Kidney glomerular epithelial cell (primary cell): ENCODE data around the gene LRRC15.

Source experiments
- DNase-seq: peaks from one replicate; lab custom pipeline; 2025; lab: John Stamatoyannopoulos, UW

The LRRC15 gene

DNA sequence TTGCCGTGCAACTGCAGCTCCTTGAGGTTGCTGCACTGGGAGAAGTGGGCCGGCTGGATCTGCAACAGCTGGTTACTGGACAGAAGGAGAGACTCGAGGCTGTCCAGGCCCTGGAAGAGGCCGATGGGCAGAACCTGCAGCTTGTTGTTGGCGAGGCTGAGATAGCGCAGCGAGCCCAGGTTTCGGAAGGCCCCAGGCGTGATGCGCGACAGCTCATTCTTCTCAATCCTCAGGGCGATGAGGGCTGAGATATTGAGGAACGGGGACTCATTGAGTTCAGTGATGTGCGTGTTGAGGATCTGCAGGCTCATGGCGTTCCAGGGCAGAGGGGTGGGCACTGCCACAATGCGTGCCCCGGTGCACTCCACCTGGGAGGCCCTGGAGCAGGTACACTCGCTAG, 9.0 kb downstream of the LRRC15 start:
- no peak for DNase-seq

DNA sequence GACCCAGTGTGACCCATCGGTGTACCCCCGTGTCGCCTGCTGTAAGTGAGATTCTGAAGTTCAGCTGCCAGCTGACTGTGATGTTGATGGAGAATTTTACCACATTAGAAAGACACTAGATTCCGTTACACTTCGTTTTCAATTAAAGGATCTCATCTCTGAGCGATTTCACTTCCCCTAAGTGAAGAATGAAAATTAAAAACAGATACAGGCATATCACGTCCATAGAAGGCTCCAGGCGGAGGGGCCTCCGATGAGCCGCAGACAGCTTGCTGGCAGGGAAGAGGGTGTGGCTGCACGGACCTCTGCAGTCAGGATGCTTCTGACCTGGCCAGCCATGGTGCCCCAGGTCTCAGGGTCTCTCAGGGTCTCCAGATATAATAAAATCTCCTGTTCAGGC, 11.9 kb downstream of the LRRC15 start:
- DNase-seq = no peak

DNA sequence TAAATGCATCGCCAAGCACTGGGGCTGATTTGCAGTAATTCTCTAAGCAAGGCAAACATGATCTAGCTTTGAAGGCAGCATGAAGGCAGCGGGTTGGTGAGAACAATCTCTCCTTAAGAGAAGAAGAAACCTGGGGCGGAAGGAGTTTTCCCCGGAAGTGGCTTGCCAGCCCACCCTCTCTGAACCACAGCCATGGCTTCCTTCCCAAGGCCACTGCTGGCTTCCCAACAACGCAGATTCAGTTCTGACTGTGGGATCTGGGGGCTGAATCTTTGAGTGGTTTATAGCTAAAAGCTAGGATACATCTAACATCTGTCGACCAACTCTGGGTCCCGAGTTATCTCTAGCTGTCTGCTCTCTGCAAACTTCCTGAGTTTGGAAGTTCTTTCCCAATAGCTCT, 14.2 kb downstream of the LRRC15 start:
- no peak for DNase-seq

DNA sequence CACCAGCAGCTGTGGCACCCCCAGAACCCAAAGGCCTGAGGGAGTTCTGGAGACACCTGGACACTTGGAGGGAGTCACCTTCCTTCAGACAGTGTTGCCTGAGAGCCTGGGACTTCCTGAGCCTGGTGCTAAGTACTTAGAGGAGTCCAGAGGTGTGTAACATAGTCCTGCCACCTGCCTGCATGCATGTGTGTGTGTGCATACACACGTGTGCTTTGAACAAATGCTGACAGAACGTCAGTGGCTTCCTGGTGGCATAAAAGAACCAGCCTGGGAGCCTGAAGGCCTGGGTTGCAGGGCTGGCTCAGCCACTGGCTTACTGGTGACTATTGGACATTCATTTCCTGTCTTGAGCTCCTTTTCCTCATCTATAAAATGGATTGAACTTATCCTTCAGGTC, 15.2 kb downstream of the LRRC15 start:
- DNase-seq = no peak

DNA sequence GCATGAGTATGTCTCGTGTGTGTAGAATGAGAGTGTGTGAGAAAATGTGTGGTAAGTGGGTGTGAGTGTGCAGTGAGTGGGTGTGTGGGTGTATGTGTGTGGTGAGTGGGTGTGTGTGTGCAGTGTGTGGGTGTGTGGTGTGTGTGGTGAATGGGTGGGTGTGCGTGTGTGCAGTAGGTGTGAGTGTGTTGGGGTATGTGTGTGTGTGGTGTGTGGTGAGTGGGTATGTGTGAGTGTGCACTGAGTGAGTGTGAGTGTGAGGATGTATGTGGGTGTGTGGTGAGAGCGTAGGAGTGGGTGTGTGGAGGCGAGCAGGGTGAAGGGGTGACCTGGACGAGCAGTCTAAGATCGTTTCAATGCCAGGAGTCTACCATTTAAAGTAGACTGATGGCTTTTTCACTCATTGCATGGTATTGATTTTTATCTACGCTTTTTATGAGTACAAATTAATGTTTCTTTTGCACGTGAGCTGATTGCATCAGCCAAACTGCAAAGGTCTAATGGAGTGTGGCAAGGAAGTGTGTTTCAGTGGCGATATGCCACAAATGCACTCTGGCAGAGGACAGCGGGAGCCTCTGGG, 16.8 kb downstream of the LRRC15 start:
- DNase-seq = no peak

DNA sequence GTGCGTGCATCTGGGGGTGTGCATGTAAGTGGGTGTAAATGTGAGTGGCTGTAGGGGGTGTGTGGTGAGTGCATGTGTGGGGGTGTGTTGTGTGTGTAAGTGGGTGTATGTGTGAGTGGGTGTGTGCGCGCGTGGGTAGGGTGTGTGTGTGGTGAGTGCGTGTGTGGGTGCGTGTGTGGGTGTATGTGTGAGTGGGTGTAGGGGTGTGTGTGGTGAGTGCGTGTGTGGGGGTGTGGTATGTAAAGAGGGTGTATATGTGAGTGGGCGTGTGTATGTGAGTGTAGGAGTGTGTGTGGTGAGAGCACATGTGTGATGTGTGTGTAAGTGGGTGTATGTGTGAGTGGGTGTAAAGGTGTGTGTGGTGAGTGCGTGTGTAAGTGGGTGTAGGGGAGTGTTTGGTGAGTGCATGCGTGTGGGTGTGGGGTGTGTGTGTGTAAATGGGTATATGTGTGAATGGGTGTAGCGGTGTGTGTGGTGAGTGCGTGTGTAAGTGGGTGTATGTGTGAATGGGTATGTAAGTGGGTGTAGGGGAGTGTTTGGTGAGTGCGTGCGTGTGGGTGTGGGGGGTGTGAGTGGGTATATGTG, 17.5 kb downstream of the LRRC15 start:
- no peak for DNase-seq

DNA sequence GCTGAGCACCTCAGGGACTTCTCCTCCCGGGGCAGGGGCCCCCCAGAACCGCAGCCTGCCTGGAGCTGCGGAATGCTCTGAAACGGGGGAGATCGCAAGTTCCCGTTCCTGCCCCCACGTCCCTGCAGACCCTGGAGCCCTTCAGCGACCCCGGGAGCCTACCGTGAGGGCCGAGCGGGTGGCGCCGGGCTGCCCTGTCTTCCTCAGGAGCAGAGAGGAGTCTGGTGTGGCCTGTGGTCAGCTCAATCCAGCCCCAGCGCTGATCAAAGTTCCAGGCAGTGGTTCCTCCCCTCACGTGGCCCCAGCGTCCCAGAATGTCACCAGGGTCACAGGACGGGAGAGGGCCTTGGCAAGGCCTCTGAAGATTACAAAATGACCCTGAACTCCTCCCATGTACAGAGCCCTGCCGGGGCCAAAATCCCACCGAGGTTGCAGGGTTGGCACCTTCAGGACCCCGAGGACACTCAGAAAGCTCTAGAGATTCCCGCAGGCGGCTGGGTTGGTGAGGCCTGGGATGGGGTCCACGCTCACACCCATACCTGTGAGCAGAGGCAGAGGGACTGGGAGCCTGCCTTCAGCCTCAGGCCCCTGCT, 18.4 kb downstream of the LRRC15 start, which contains the start of gene CPN2:
Gene CPN2 (minus strand): TSS at position 249 of the 593 bp plus-strand sequence. CDS start 8,626 bp downstream, outside the sequence.
- DNase-seq = no peak

DNA sequence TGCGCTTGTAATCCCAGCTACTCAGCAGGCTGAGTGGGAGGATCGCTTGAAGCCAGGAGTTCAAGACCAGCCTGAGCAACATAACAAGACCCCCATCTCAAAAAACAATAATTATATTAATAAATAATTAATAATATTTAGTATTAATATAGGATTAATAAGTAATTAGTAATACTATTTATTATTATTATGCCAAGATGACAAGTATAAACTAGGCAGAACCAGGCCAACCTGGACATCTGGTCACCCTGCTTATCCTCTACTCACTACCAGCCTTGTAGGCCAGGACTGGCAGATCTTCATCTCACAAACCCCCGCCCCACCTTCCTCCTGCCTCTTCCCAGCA, 18.8 kb downstream of the LRRC15 start:
- DNase-seq = no peak

DNA sequence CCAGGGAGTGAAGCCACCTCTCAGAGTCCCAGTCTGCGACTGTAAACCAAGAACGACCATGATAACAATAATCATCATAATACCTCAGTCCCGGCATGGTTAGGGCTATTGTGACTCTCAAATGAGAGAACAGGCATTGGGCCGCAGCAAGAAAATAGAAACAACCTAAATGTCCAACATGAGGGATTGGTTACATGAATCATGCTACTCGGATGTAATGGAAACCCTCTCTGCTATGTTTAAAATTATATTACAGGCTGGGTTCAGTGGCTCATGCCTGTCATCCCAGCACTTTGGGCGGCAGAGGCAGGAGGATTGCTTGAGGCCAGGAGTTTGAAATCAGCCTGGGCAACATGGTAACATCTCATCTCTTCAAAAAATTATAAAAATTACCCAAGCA, 21.2 kb downstream of the LRRC15 start:
- DNase-seq = no peak

DNA sequence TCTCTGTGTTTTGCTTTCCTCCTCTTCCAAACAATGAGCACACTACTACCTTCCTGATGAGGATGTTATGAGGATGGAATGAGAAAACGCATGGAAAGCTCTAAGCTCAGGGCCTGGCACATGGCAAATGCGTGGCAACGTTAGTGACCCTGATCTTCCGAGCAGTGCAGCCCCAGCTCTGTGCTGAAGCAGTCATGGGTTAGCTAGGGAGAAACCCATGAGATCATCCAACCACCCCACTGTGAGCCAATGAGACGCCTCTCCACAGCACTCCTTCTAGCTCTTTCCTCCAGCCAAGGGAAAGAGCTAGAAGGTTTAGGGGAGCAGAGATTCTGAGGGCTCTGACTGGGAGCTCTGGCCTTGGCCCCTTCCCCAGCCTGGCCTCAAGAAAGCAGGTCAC, 22.9 kb downstream of the LRRC15 start:
- DNase-seq = no peak

DNA sequence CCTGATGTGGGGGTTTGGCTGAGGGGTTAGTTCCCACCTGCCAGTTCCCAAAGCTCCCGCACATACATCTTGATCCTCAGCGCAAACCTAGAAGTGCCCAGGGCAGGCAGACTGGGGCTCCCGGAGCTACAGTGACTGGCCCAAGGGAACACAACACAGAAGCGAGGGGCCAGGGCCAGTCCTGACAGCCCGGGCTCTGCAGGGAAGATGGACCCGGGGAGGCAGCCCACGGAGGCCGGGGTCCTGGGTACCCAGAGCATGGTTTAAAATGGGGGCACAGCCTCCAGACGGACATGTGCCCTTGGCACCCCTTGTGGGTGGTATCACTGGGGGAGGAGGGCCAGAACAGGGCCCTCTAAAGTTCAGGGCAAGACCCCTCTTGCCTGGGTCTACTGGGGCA, 23.5 kb downstream of the LRRC15 start:
- no peak for DNase-seq

DNA sequence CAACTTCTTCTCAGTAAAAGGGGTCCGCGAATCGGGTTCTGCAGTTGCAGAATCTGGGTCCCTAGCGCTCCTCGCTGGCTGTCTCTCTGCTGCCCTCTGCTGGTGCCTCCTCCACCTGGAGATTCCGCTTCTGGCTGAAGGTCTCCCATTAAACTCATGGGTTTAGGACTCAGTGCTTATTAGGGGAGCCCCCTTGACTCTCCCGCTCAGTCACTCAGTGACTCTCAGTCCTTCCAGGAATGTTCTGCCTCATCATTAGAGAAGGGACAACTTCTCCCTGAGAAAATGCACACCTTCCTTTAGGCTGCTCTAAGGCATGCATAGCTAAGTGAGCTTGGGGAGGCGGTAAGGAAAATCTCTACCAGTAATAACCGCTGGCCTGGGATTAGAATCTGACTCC, 25.5 kb downstream of the LRRC15 start:
- peak; percentile 44 for DNase-seq

DNA sequence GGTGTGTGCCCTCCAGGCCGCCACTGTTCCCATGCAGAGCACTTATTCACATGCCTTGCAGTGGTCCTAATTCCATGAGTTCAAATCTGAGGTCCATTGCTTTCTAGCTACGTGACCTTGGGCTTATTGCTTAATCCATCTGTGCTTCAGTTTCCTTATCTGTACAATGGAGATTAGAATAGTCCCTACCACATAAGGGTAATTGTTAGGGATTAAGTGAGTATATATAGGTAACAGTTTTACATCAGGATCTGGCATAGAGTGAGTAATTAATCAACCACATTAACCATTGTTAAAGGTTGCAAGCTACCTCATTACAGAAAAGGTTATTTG, 26.0 kb downstream of the LRRC15 start:
- DNase-seq = no peak

DNA sequence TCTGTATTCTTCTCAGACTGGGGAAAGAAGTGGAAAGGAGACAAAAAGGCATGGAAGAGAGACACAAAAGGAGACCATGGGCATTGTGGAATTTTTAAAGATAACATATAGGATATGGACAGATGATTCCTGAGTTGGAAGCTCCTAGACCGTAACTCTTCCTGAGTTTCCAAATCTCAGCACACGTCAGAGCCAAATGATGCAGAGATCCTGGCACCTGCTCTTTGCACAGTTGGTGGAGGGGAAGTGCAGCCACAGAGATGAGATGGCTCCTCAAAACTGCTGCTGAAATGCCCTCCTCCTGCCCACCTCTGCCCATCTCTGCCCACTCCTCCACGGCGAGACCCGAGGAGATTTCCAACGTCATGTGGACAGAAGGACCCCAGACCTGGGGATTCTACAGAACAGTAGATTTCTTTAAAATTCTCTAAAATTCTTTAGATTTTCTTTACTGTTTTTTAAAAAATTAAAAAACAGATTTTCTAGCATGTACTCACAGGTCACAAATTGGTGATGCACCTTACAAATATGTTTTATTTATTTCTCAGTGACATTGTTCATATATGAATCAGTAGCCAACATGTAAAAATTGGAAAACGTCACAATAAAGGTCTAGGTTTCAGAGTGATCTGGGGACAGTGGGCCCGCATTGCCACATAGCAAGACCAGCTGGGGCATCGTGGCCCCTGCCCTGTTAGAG, 26.5 kb downstream of the LRRC15 start:
- no peak for DNase-seq

DNA sequence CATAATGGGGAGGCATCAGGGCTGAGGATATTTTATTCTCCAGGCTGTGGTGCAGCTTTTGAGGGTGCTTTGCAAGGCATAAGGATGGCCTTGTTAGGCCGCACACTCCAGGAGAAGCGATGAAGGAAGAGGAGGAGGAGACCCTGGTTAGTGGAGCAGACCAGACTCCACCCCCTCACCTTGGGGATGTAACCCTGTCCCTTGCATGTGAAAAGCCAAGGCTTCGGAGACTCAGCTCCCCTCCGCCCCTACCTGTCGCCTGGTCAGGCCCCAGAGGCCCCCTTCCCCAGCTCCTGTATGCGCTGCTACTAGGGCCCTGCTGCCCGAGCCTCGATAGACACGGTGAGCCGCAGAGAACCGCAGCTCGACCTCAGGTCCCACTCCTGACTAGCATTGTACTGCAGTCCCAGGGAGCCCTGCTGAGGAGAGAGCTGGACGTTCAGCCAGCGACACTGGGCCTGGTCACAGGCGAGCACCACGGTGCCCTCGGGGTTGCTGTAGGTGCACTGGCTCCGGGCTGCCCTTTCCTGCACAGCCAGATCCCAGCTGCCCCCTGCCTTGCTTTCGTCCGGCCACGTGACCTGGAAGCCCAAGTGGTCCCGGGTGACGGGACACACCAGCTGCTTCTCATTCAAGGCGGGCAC, 28.7 kb downstream of the LRRC15 start:
- no peak for DNase-seq

DNA sequence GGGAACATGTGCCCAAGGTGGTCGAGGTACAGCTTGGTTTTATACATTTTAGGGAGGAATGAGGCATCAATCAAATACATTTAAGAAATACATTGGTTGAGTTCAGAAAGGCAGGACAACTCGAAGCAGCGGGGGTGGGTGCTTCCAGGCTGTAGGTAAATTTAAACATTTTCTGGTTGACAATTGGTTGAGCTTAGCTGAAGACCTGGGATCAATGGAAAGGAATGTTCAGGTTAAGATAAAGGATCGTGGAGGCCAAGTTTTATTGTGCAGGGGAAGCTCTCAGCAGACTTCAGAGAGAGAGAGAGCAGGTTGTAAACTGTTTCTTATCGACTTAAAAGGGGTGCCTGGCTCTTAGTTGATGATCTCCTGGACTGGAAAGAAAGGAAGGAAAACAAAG, 29.7 kb downstream of the LRRC15 start:
- DNase-seq = no peak

DNA sequence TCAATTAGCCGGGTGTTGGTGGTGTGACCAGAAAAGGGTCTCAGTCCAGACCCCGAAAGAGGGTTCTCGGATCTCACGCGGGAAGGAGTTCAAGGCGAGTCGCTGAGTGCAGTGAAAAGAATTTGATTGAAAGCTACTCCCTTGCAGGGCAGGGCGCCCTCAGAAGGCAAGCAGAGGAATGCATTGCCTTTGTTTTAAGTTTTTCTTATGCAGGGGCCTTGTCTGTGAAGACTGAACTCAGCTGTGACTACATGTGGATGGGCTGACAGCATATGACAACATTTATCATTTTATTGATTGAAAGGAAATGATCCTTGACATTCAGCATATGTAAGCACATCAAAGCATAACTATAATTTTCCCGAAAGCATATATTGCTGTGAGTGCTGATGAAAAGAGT, 30.2 kb downstream of the LRRC15 start:
- DNase-seq = no peak

DNA sequence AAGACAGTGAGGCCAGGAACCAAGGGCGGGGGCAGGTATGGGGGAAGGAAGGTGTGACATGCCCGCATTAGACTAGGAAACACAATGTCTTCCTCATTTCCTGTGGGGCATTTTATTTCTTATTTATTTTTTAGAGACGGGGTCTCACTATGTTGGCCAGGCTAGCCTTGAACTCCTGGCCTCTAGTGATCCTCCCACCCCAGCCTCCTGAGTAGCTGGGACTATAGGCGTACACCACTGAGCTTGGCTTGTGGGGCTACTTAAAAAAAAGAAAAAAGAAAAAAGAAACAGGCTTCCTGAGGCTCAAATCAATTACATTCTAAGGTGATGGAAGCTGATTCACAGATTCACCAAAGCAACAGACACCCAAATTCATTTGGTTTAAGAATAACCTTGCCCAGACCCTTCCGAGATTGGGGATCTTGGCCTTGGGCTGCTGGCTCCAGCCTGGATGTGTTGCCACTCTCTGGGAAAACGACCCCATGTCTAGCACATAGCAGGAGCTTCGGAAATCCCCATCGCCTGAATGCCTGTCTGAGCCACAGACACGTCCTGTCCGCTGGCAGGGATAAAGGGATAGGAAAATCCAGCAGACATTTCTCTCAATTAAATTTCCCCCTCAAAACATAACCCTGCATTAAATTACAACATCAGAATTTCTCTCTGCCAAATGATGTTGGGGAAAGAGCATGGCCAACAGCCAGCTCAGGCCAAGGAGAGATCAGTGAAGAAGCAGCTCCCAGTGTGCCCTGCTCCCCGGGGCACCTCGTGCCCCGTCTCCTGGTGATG, 31.4 kb downstream of the LRRC15 start:
- no peak for DNase-seq

DNA sequence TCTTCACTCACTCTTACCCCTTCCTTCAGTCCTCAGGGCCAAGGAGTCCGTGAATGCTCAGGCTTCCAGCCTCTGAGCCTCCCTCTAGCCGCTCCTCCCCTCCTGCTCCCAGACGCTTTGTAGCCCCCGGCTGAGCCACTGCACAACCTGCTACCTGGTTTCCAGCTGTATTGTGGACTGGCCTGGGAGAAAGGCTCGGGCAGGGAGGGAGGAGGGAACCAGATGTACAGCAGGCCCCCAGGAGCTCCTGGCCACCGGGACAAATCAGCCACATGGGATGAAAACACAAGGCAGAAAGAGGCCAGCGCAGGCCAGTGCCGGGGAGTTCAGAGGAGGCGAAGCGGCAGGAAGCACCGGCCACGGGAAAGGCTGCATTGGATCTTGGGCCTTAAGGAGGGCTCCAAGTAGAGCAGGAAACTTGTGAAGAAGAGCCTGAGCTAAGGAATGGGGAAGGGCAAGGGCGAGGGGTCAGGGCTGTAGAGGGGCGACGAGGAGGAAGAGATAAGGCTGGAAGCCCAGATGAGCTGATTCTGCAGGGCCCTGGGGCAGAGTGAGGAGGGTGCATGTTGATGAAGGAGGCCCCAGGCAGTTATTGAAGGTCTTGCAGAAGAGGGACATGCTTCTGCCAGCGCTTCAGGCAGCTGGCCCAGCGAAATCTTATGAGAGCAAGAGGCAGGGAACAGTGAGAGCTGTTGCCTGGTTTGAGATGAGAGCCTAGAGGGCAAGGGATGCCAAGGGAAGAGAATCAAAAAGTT, 32.8 kb downstream of the LRRC15 start:
- no peak for DNase-seq

DNA sequence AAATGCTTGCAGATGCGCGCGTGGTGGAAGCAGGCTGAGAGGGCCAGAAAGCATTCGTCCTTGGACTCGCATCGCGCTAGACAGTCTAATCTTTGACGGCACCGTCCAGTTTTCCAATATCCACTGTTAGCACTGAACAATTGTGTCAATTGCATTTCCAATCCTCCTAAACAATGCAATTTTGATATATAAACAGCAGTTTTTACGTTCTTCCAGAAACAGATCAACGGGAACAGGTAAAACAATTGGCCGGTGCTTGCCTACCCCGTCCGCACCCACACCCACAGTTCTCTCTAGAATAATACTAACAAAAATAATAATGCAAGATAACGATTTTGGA, 35.6 kb downstream of the LRRC15 start:
- no peak for DNase-seq

DNA sequence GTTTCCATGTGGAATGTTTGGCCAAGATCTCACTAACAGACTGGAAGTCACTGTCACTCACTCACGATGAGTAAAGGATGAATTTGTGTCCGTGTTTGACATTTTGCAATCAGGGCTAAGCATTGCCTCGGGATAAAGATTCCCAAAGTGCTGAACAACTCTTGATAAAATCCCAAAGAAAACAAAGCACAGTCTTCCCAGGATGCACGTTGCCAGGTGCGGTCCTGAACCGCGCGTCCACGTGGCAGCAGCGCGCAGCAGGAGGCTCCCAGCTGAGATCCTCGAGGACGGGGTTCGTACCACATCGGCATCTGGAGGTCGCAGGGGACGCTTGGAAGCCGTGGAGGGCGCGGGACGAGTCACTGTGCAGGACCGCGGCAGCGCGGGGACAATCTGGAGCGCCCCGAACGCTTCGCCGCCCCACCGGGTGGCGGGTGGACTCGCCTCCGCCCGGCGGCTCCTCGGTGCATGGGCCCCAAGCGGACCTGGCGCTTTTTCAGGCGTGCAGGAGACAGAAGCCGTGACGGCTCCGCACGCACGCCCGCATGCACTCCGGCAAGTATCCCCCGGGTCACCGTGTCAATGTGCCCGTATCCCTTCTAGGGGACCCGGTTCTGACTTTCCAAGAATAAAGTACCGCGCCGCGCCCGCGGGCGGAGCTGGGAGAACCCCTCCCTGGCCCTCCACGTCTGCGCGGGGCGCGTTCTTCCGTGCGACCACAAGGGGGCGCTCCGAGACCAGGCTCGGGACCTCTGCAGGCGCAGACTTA, 36.1 kb downstream of the LRRC15 start:
- DNase-seq = no peak
